ENCODE results near the gene TBX18.

DNA sequence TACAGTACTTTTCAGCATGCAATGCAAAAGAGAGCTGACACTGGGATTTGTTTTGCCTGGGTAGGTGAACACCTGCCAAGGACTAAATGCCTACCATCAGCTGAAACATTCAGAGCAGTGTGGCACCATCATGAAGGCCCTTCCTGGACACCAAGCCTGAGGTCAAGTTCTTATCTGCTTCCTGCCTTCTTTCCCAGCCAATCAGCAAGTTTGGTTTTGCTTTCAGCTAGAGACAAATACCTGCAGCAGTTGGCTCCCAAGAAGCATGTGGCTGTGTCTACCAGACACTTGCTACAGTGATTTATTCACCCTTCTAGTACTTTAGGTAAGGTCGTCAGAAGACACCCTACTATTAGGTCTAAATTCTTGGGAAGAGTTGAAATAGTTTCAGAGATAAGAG, 112.8 kb downstream of the TBX18 start:
- TF ChIP-seq, protein P1, sequence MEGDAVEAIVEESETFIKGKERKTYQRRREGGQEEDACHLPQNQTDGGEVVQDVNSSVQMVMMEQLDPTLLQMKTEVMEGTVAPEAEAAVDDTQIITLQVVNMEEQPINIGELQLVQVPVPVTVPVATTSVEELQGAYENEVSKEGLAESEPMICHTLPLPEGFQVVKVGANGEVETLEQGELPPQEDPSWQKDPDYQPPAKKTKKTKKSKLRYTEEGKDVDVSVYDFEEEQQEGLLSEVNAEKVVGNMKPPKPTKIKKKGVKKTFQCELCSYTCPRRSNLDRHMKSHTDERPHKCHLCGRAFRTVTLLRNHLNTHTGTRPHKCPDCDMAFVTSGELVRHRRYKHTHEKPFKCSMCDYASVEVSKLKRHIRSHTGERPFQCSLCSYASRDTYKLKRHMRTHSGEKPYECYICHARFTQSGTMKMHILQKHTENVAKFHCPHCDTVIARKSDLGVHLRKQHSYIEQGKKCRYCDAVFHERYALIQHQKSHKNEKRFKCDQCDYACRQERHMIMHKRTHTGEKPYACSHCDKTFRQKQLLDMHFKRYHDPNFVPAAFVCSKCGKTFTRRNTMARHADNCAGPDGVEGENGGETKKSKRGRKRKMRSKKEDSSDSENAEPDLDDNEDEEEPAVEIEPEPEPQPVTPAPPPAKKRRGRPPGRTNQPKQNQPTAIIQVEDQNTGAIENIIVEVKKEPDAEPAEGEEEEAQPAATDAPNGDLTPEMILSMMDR (IDR thresholded peaks at IDR 0.05) = no peak
- no peak for TF ChIP-seq EP300 (IDR thresholded peaks at IDR 0.05)
- no peak for TF ChIP-seq POLR2AphosphoS5 (IDR thresholded peaks at IDR 0.05)

Measured in suprapubic skin (tissue), 4 donors.